Hepatocyte (in vitro differentiated cells): ENCODE data around the gene PDE8B. TPM values are rescaled to one million over a fixed set of nuclear protein-coding genes. Genes with fewer than 3 reads are reported as not detected.

Source experiments
- DNase-seq: peaks from one replicate; pipeline ENCODE4 v3.0.0-alpha.2; 2016; ENCODE audit warnings: low spot score
- H2AFZ ChIP-seq: fragments of 200-600 bp; sonication (generic); 2 replicates; pipeline ENCODE4 v1.6.0; 2016; ENCODE audit warnings: antibody characterized with exemption, mild to moderate bottlenecking
- H3K27ac ChIP-seq: fragments of 200-600 bp; sonication (generic); 2 replicates; pipeline ENCODE4 v1.5.1; 2016; ENCODE audit warnings: mild to moderate bottlenecking
- H3K27me3 ChIP-seq: fragments of 200-600 bp; sonication (generic); 2 replicates; pipeline ENCODE4 v1.6.1; 2016
- H3K36me3 ChIP-seq: fragments of 200-600 bp; sonication (generic); replicated peaks from 2 replicates; pipeline ENCODE4 v1.5.1; 2016; ENCODE audit warnings: low read depth; ENCODE audit not compliant: insufficient read depth
- H3K4me1 ChIP-seq: fragments of 200-600 bp; sonication (generic); 2 replicates; pipeline ENCODE4 v1.5.1; 2016; ENCODE audit warnings: mild to moderate bottlenecking, moderate library complexity; ENCODE audit not compliant: insufficient read depth
- H3K4me2 ChIP-seq: fragments of 200-600 bp; sonication (generic); 2 replicates; pipeline ENCODE4 v1.6.0; 2016
- H3K4me3 ChIP-seq: fragments of 200-600 bp; sonication (generic); 2 replicates; pipeline ENCODE4 v1.5.1; 2016; ENCODE audit warnings: mild to moderate bottlenecking
- H3K79me2 ChIP-seq: fragments of 200-600 bp; sonication (generic); 2 replicates; pipeline ENCODE4 v1.6.0; 2017; ENCODE audit warnings: mild to moderate bottlenecking
- H3K9me2 ChIP-seq: fragments of 200-600 bp; sonication (generic); replicated peaks from 2 replicates; pipeline ENCODE4 v1.6.0; 2017; ENCODE audit warnings: mild to moderate bottlenecking; ENCODE audit not compliant: insufficient read depth
- H3K9me3 ChIP-seq: fragments of 200-600 bp; sonication (generic); 2 replicates; pipeline ENCODE4 v1.5.1; 2016; ENCODE audit warnings: low read depth, mild to moderate bottlenecking
- H4K20me1 ChIP-seq: fragments of 200-600 bp; sonication (generic); 2 replicates; pipeline ENCODE4 v1.6.0; 2016; ENCODE audit warnings: mild to moderate bottlenecking; ENCODE audit not compliant: insufficient read depth, poor library complexity, severe bottlenecking
- CTCF ChIP-seq: fragments of 200-600 bp; sonication (generic); IDR thresholded peaks from 2 replicates; pipeline ENCODE4 v1.5.1; 2016; ENCODE audit warnings: antibody characterized with exemption, mild to moderate bottlenecking; ENCODE audit not compliant: poor library complexity
- EZH2 ChIP-seq: fragments of 200-600 bp; sonication (generic); IDR thresholded peaks from 2 replicates; pipeline ENCODE4 v1.6.1; 2016; ENCODE audit warnings: antibody characterized with exemption, mild to moderate bottlenecking, borderline replicate concordance
- EZH2phosphoT487 ChIP-seq: fragments of 200-600 bp; sonication (generic); IDR thresholded peaks from one replicate; pipeline ENCODE4 v1.6.1; 2018; ENCODE audit warnings: antibody characterized with exemption, mild to moderate bottlenecking, low read depth, moderate library complexity; ENCODE audit not compliant: unreplicated experiment, severe bottlenecking
- WGBS: methylation state at CpG from one replicate; pipeline ENCODE4 v1.1.6; 2016; ENCODE audit warnings: low lambda C conversion rate; ENCODE audit errors: missing lambda C conversion rate; 5-methylcytosine and 5-hydroxymethylcytosine counted together
- polyA plus RNA-seq: library from polyadenylated mRNA; unstranded; fragments of >200 nt; fragmentation: Nextera tagmentation; extraction: Ambion mirVana; gene quantifications from 2 replicates; pipeline ENCODE4 v1.2.1, GENCODE V29; 2016
- total RNA-seq: library from RNA; depleted of rRNA; stranded (reverse); fragments of >200 nt; gene quantifications from 2 replicates; pipeline ENCODE4 v1.2.3, GENCODE V29; 2014

Gene PDE8B
- total and polyA plus RNA-seq, 2 experiments from 2014 or later: 8.3 to 9.2 TPM

- Histone ChIP-seq H3K4me2 (no peak overlapping the region), H3K9me2 (no peaks in the 10 kb centered on the region), H2AFZ (no peak overlapping the region), H3K79me2 (no peaks in the 10 kb centered on the region), H3K36me3 (no peaks in the 10 kb centered on the region), H3K4me3 (no peak overlapping the region), H3K27ac (no peak overlapping the region), H3K4me1 (peaks cover 7% of the 10 kb centered on the region), H4K20me1 (no peaks in the 10 kb centered on the region), H3K9me3 (no peaks in the 10 kb centered on the region), H3K27me3 (no peaks in the 10 kb centered on the region)
- TF ChIP-seq CTCF (no peak), EZH2 (no peak), EZH2phosphoT487 (no peak)
- DNase-seq: no peak
- 100% methylated on average over 1 of the region's 1 CpG for WGBS
Measured at GRCh38 chr5:77400645-77401044, 190.2 kb downstream of the PDE8B start.

DNA sequence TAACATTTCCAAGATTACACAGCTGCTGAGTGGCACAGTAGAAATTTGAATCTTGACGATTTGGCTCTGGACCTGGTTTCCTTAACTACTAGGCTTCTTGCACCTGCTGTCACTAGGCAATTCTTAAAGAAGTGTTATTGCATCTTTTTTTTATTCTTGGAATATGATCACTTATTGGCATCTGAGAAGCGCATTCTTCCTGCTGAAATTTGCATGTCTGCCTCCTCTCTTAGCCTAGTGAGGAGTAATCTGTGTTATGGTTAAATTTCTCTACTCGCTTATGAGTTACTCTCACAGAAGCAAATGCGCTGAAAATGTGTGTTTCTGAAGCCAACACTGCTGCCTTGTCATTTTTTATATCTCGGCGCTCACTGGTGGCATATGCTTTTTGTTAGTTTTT lies 192.3 kb downstream of the PDE8B start:
- Histone ChIP-seq H3K27ac (no peak overlapping the region), H3K79me2 (no peaks in the 10 kb centered on the region), H2AFZ (no peak overlapping the region), H3K27me3 (no peaks in the 10 kb centered on the region), H3K36me3 (no peaks in the 10 kb centered on the region), H3K4me2 (no peak overlapping the region), H3K9me3 (no peaks in the 10 kb centered on the region), H4K20me1 (no peaks in the 10 kb centered on the region), H3K9me2 (no peaks in the 10 kb centered on the region), H3K4me3 (no peak overlapping the region), H3K4me1 (no peaks in the 10 kb centered on the region)
- DNase-seq: no peak
- no peak for TF ChIP-seq EZH2phosphoT487
- no peak for TF ChIP-seq EZH2
- no peak for TF ChIP-seq CTCF
- 91% methylated on average over 6 of the region's 6 CpGs for WGBS

GRCh38 chr5:77407152-77407551 lies 196.7 kb downstream of the PDE8B start:
- Histone ChIP-seq H4K20me1 (no peaks in the 10 kb centered on the region), H3K36me3 (no peaks in the 10 kb centered on the region), H3K4me1 (no peaks in the 10 kb centered on the region), H3K9me3 (no peaks in the 10 kb centered on the region), H3K79me2 (no peaks in the 10 kb centered on the region), H3K4me2 (no peak overlapping the region), H3K27ac (no peak overlapping the region), H3K27me3 (no peaks in the 10 kb centered on the region), H3K4me3 (no peak overlapping the region), H2AFZ (no peak overlapping the region), H3K9me2 (no peaks in the 10 kb centered on the region)
- 97% methylated on average over 10 of the region's 10 CpGs for WGBS
- no peak for TF ChIP-seq EZH2phosphoT487
- no peak for TF ChIP-seq EZH2
- no peak for TF ChIP-seq CTCF
- DNase-seq: no peak
